NCI-H748 treated with DMSO at 0.1 percent for 48 hours (cell line): Measurements from ENCODE around the gene AXIN2.
"Not testable (repeated sequence)": the region's sequence is repeated elsewhere in the genome, so short reads cannot be mapped to it uniquely, and the experiment has no call there.

ENCODE experiments used
- DNase-seq: peaks from one replicate; lab custom pipeline; 2025; lab: John Stamatoyannopoulos, UW

AXIN2 gene

GRCh38 chr17:65537343-65537844 lies 24.1 kb downstream of the AXIN2 start:
- DNase-seq: no peak

GRCh38 chr17:65536573-65537342 lies 24.7 kb downstream of the AXIN2 start:
- no peak for DNase-seq

DNA sequence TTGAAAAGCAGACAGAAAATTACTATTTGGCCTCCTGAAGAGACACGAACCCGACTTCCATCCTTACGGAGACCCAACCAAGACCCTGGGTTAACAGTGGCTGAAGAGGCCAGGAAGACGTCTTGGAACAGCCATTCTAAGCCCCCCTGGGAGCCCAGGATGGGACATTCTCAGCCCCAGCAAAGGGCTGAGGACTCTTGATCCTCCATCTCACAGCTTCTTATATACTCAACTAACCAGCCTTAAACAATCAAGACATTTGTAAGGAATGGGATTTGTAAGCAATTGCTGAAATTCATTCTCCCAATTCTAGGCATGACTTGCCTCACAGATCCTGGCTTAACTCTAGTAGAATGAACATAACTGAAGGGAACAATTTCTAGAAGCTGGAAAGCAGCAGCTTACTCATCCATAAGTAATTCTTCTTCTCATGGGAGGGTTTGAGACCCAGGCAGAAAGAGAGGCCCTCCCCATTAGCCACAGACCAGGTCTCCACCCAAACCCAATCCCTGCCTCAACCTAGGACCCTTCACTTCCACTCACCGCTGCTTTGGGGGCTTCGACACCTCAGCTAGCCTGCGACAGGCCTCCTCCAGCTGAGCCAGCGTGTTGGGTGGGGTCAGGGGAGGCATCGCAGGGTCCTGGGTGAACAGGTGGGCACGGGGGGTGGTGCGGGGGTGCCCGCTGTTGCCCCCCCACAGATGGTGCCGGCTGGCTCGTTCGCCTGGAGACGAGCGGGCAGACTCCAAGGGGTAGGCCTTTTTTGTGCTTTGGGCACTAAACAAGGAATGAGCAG lies 25.5 kb downstream of the AXIN2 start:
- DNase-seq: no peak

GRCh38 chr17:65533852-65534457 lies 27.5 kb downstream of the AXIN2 start:
- no peak for DNase-seq

- no peak for DNase-seq
These were observed 28.2 kb downstream of the AXIN2 start for GRCh38 chr17:65533056-65533745.

DNA sequence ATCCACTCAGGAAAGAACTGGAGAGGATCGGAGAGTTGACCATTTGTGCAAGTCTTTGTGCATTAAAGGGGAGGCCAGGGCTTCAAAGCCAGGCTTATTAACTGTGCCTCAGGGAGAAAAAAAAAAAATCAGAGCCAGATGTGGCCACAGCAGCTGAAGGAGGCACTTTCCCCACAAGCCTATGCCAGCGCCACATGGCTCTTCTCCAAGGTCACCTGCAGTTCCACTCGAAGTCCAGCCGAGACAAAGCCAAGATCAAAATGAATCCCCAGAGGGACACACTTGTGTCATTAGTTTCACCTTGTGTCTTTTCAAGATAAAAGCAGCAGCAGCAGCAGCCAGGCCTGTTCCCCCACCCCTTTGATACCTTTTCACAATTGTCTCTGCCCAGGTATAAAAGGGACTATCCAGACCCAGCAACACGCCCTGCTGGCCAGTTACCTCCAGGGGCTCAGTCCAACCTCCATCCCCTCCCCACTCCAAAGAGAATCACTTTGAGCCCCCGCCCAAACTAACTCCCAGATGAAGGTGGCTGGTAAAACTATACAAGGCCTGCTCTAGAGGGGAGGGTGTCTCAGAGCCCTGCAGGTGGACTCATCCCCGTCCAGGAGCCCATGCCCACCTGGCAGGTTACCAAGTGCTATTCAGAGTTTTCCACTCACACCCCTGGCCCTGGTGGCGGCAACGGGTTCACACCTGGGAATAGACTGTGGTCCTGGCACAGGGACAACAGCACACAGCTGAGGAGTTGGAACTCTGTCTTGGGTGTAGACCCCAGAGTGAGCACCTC lies 29.2 kb downstream of the AXIN2 start:
- DNase-seq: no peak

DNA sequence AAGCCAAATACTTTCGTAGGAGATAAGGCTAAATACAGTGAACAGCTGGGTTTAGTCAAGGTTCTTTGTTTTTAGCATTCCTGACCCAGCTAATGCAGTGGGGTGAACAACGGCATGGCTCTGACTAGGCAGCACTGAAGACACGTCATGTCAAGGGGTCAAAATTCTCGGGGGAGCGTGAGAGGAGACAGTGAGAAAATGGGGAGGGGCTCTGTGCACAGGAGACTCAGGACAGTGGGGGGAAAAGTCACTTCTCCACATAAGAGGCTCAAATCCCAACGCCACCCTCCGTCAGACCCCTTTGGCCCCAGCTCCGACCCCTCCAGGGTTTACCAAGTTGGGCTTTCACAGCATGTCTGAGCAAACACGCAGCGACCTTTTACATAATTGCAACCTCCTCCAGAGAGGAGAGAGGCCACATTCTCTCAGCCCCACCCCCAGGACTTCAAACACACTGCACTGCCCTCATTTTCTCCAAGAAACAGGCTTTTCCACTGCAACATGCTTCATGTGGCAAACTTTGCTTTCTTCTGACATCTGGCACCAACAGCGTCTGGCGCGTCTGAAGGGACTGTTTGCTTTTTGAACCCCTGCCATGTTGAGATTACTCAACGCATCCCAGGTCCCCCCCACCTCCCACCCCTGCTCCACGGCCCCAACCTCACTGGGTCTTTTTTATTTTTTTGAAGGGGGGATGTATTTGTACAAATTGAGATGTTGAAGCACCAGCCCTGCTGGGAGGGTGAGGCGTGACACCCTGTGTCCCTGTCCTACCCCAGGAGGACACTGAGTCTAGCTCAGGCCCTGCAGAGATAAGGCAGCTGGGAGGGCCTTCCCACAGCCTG lies 30.0 kb downstream of the AXIN2 start:
- no peak for DNase-seq

DNA sequence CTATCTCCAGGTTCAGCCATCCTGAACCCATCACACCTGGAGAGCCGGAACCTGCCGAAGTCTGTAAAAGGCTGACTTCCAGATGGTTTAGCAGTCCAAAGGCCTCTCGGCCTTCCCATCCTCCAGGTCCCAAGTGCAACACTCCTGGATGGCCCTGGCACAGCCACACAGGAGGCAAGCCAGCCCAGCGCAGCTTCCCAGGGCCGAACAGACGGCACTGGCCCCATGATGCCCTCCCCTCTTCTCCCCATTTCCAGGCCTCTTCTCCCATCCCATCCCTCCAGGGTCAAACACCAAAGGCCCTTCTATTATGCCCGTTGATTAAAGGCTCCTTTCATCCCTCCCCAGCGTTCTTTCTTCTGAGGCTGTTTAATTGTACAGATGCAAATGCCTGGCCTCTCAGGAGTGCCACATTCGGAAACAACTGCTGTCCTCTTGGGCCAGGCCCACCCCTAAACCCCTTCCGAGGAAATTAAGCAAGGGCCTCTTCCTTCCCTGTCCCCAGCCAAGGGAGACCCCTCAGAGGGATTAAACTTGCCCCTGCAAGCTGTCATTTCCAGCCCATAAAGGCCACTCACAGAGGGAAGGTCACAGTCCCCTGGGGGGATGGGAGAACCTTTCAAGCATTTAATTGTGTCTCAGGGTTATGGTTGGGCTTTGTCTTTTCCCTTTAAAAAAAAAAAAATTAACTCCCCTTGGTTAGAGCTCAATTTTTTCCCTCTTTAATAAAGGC lies 30.8 kb downstream of the AXIN2 start:
- DNase-seq: no peak

DNA sequence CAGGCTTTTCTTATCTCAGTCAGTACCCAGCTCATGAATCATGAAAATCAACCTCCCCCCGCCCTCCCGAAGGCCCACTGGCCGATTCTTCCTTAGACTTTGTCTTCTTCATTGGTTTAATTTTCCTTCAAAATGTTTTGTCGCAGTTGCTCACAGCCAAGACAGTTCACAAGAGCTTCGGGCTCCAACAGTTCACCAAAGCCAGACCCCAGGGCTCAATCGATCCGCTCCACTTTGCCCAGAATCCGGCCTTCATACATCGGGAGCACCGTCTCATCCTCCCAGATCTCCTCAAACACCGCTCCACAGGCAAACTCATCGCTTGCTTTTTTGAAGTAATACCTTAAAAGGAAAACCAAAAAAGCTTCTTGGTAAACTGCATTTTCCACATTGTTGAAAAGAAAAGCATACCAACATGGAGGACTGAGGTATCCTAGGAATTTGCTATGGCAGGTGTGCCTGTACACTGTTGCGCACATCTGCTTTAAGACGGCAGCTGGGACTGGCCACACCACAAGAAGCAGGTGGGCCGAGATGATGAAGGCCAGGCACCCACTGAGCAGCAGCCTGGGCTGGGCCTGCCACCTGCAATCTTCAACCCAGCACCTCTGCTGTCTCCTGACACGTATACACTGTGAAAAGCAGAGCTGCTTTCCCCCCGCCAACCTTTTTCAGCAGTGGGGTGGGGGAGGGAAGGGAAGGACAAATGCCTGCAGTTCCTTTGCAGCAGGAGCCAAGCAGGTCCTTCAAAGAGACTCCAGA lies 31.5 kb downstream of the AXIN2 start:
- no peak for DNase-seq

- DNase-seq: no peak
These were observed 32.3 kb downstream of the AXIN2 start for GRCh38 chr17:65529040-65529633.

- DNase-seq: no peak
These were observed 33.4 kb downstream of the AXIN2 start for GRCh38 chr17:65527857-65528591.

GRCh38 chr17:65527381-65527780 lies 34.1 kb downstream of the AXIN2 start:
- no peak for DNase-seq

- not testable (repeated sequence) for DNase-seq
These were observed 34.6 kb downstream of the AXIN2 start for GRCh38 chr17:65526854-65527253.

GRCh38 chr17:65523853-65524664 lies 37.4 kb downstream of the AXIN2 start:
- no peak for DNase-seq

DNA sequence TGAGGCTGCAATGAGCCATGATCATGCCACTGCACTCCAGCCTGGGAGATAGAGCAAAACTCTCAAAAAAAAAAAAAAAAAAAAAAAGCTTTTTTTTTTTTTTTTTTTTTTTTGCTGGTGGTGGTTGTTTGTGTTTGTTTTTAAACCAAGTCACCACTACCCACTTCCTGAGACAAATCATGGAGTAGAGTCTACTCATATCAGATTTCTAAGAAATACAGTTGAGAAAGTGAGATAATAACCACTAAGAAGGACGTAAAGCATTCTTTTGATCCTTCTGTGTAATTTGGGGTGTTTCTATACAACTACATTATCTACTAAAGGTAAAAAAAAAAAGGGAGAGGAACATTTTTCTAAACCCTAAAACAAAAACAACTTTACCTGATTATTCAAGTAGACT lies 38.0 kb downstream of the AXIN2 start:
- DNase-seq: no peak

DNA sequence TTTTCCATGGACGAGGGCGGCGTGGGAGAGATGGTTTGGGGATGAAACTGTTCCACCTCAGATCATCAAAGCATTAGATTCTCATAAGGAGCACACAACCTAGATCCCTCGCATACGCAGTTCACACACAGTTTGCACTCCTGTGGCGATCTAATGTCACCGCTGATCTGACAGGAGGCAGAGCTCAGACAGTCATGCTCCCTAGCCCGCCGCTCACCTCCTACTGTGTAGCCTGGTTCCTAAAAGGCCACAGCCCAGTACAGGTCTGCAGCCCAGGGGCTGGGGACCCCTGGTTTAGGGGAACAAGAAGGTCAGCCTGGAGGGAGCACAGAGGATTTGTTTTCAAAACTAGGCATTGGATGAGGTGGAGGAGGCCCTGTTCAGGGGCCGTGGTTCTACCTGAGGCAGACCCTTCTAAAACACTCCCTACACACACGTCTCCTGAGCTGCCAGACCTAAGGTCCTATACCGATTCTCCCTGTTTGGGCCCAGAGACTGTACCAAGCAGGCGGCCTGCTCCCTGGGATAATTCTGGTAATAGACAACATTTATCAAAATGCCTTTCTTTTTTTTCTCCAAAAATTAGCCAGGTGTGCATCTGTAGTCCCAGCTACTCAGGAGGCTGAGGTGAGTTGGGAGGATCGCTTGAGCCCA lies 38.6 kb downstream of the AXIN2 start:
- DNase-seq: no peak
